Trophoblast cell (in vitro differentiated cells and primary cell): ENCODE data around the gene LYZL1.
A peak's percentile ranks its signal among the peaks of the same experiment; 100 is the strongest.

Experiments used
- DNase-seq, 2 donors: peaks; one replicate each; pipeline ENCODE4 v3.0.0-alpha.2; 2016
- H2AFZ ChIP-seq: 2 replicates; pipeline ENCODE4 v1.6.1; 2013; ENCODE audit warnings: low read length, moderate library complexity, mild to moderate bottlenecking; ENCODE audit not compliant: insufficient read depth, poor library complexity
- H2AK5ac ChIP-seq: 2 replicates; pipeline ENCODE4 v1.6.1; 2013; ENCODE audit warnings: mild to moderate bottlenecking, low read length
- H2BK120ac ChIP-seq: 2 replicates; pipeline ENCODE4 v1.6.1; 2013; ENCODE audit warnings: low read length, mild to moderate bottlenecking, moderate library complexity; ENCODE audit not compliant: insufficient read depth, poor library complexity
- H2BK12ac ChIP-seq: 2 replicates; pipeline ENCODE4 v1.6.1; 2013; ENCODE audit warnings: mild to moderate bottlenecking, low read length, moderate library complexity
- H2BK5ac ChIP-seq: 2 replicates; pipeline ENCODE4 v1.6.1; 2013; ENCODE audit warnings: low read length, low read depth, moderate library complexity, mild to moderate bottlenecking; ENCODE audit not compliant: poor library complexity
- H3K14ac ChIP-seq: 2 replicates; pipeline ENCODE4 v1.6.1; 2013; ENCODE audit warnings: mild to moderate bottlenecking, low read length
- H3K18ac ChIP-seq: 2 replicates; pipeline ENCODE4 v1.6.1; 2013; ENCODE audit warnings: mild to moderate bottlenecking, low read length
- H3K23ac ChIP-seq: 2 replicates; pipeline ENCODE4 v1.6.1; 2013; ENCODE audit warnings: low read length
- H3K27ac ChIP-seq: 2 replicates; pipeline ENCODE4 v1.5.1; 2013; ENCODE audit warnings: low read depth, mild to moderate bottlenecking, inconsistent platforms, low read length, moderate library complexity
- H3K27me3 ChIP-seq: 2 replicates; pipeline ENCODE4 v1.6.1; 2013; ENCODE audit warnings: inconsistent platforms, mild to moderate bottlenecking, low read length, moderate library complexity; ENCODE audit not compliant: insufficient read depth
- H3K36me3 ChIP-seq, 2 experiments: 1 replicate in 1 of 2; 2 replicates in 1 of 2; pipeline ENCODE4 v1.6.1; 2013; ENCODE audit warnings: low read length in 2 of 2, mild to moderate bottlenecking in 2 of 2, moderate library complexity in 1 of 2; ENCODE audit not compliant: insufficient read depth in 2 of 2, control insufficient read depth in 1 of 2
- H3K4ac ChIP-seq: 2 replicates; pipeline ENCODE4 v1.6.1; 2013; ENCODE audit warnings: low read depth, mild to moderate bottlenecking, low read length, moderate library complexity
- H3K4me1 ChIP-seq, 2 experiments: 1 replicate in 1 of 2; 2 replicates in 1 of 2; pipeline ENCODE4 v1.6.1; 2013; ENCODE audit warnings: low read length in 2 of 2, mild to moderate bottlenecking in 2 of 2, moderate library complexity in 1 of 2; ENCODE audit not compliant: insufficient read depth in 2 of 2, control insufficient read depth in 1 of 2
- H3K4me2 ChIP-seq: 2 replicates; pipeline ENCODE4 v1.6.1; 2013; ENCODE audit warnings: inconsistent platforms, mild to moderate bottlenecking, low read length, moderate library complexity
- H3K4me3 ChIP-seq: 2 replicates; pipeline ENCODE4 v1.5.1; 2013; ENCODE audit warnings: mild to moderate bottlenecking, low read depth, low read length, inconsistent platforms
- H3K79me1 ChIP-seq: one replicate; pipeline ENCODE4 v1.6.1; 2013; ENCODE audit warnings: low read length
- H3K79me2 ChIP-seq: 2 replicates; pipeline ENCODE4 v1.6.1; 2013; ENCODE audit warnings: low read length, mild to moderate bottlenecking; ENCODE audit not compliant: control insufficient read depth, insufficient read depth, poor library complexity
- H3K9ac ChIP-seq: 2 replicates; pipeline ENCODE4 v1.6.1; 2013; ENCODE audit warnings: mild to moderate bottlenecking, low read length
- H3K9me3 ChIP-seq: 2 replicates; pipeline ENCODE4 v1.6.1; 2013; ENCODE audit warnings: low read depth, mild to moderate bottlenecking, control low read depth, inconsistent platforms, low read length; ENCODE audit not compliant: insufficient read depth
- H4K12ac ChIP-seq: 2 replicates; pipeline ENCODE4 v1.6.1; 2013; ENCODE audit warnings: low read depth, mild to moderate bottlenecking, low read length, moderate library complexity
- H4K8ac ChIP-seq: 2 replicates; pipeline ENCODE4 v1.6.1; 2013; ENCODE audit warnings: low read depth, mild to moderate bottlenecking, low read length, moderate library complexity
- H4K91ac ChIP-seq: one replicate; pipeline ENCODE4 v1.6.1; 2013; ENCODE audit warnings: low read depth, mild to moderate bottlenecking, low read length, moderate library complexity
- WGBS: extraction: QIAGEN DNeasy Blood & Tissue Kit; methylation state at CpG from one replicate; pipeline ENCODE4 v1.1.7; 2013; ENCODE audit warnings: missing lambda C conversion rate; ENCODE audit not compliant: insufficient read length, insufficient coverage; ENCODE audit errors: extremely low coverage; 5-methylcytosine and 5-hydroxymethylcytosine counted together

The LYZL1 gene

DNA sequence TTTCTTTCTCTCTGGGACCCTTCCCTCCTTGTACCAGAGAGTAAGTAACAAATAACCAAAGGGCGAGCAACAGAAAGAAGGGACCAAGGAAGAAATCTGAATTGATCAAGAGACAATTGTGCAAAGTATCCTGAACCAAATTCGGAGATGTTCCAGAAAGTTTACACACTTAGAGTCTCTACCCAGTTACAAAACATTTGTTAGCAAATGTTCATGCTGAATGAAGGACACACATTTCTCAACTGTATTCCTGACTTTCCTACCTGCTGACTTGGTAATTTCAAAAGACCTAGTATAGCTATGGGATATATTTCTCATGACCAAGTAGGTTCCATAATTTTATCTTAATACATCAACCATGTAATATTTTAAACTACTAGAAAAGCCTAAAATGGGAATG is 37.4 kb downstream of the LYZL1 start:
- no peak overlapping the region for H3K4ac ChIP-seq
- H3K23ac ChIP-seq: no peak overlapping the region
- no peak overlapping the region for H3K27ac ChIP-seq
- H3K4me1 ChIP-seq: peaks cover 11 to 15% of the 10 kb centered on the region in 2 experiments
- no peak overlapping the region for H3K4me3 ChIP-seq
- no peaks in the 10 kb centered on the region for H3K9me3 ChIP-seq
- DNase-seq: no peak
- no peak overlapping the region for H3K14ac ChIP-seq
- H3K36me3 ChIP-seq: no peaks in the 10 kb centered on the region
- H3K18ac ChIP-seq: no peak overlapping the region
- H4K91ac ChIP-seq: no peak overlapping the region
- H2AK5ac ChIP-seq: no peak overlapping the region
- H3K27me3 ChIP-seq: no peaks in the 10 kb centered on the region
- WGBS: no CpG with 5 or more reads among the region's 2 CpGs
- no peak overlapping the region for H3K4me2 ChIP-seq
- H3K9ac ChIP-seq: no peak overlapping the region
- H2BK120ac ChIP-seq: no peak overlapping the region
- no peak overlapping the region for H2AFZ ChIP-seq
- no peak overlapping the region for H4K8ac ChIP-seq
- peaks cover 1% of the 10 kb centered on the region for H3K79me1 ChIP-seq
- H4K12ac ChIP-seq: no peak overlapping the region
- no peaks in the 10 kb centered on the region for H3K79me2 ChIP-seq
- no peak overlapping the region for H2BK5ac ChIP-seq
- no peak overlapping the region for H2BK12ac ChIP-seq

DNA sequence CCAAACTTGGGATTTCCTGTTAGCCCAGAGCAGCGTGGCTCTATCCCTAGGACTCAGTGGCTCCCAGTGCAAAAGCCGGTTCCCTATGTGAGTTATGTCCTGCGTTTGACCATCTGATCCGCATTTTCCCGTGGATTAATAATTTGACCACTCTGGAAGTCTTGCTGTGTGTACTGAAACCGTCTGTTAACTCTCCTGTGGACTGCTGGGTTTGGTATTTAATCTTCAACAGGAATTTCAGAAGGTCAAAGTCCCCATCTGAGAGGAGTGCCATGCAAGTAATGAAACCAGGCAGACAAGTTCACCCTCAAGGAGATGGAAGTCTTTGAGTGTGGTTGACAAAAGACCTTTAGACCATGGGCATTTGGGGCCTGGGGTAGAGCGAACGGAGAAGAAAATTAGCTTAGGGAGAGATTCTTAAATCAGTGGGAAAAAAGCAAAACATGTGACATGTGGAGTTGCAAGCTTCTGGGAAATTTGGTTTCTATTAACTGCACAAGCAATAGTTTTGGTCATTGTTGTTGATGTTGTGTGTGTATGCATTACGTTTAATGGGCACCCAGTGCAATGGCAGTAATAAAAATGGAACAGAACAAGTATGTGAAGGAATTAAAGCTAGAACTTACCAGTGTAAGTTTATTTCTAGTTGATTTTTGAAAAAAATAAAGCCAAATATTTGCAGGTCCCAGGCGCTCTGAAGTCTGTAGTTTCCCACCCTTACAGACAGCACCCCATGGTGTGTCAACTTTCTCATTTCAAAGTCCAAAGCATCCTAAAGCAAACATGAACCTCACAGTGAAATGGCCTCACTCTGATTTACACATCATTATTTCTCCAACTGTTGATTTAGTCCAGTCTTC is 38.2 kb downstream of the LYZL1 start:
- Histone ChIP-seq H3K79me1 (peaks cover 1% of the 10 kb centered on the region), H3K23ac (no peak overlapping the region), H3K79me2 (no peaks in the 10 kb centered on the region), H3K18ac (no peak overlapping the region), H2BK12ac (no peak overlapping the region), H4K8ac (no peak overlapping the region), H3K4me1 (peaks cover 15% of the 10 kb centered on the region in 2 experiments), H2BK5ac (no peak overlapping the region), H3K9ac (no peak overlapping the region), H3K4ac (no peak overlapping the region), H3K27ac (no peak overlapping the region), H3K9me3 (no peaks in the 10 kb centered on the region), H3K27me3 (no peaks in the 10 kb centered on the region), H2AFZ (no peak overlapping the region), H3K14ac (no peak overlapping the region), H2AK5ac (no peak overlapping the region), H2BK120ac (no peak overlapping the region), H4K91ac (no peak overlapping the region), H3K4me2 (no peak overlapping the region), H4K12ac (no peak overlapping the region), H3K4me3 (no peak overlapping the region), H3K36me3 (no peaks in the 10 kb centered on the region)
- no CpG with 5 or more reads among the region's 10 CpGs for WGBS
- no peak for DNase-seq

DNA sequence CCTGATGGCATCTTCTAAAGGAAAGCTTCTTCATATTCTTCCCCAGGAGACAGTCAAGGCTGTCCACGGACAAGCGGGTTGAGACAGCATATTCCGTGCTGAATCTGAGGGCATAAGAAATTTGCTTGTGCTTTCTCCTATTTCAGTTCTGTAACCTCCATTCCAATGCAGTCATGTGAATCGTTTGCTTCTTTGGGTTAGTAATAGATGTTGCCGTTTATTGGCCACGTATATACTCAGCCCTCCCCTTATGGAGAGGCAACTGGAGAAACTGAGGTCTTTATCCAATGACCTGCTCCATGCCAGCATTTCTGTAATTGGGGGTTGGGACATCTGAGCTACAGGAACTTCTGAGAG is 38.9 kb downstream of the LYZL1 start:
- Histone ChIP-seq H2AFZ (no peak overlapping the region), H3K9me3 (peaks cover 1% of the 10 kb centered on the region), H3K14ac (no peak overlapping the region), H2BK5ac (no peak overlapping the region), H3K27me3 (no peaks in the 10 kb centered on the region), H3K27ac (no peak overlapping the region), H3K4ac (no peak overlapping the region), H3K79me2 (no peaks in the 10 kb centered on the region), H3K18ac (no peak overlapping the region), H2BK120ac (no peak overlapping the region), H3K36me3 (no peaks in the 10 kb centered on the region), H3K9ac (no peak overlapping the region), H3K23ac (no peak overlapping the region), H3K4me2 (no peak overlapping the region), H2BK12ac (no peak overlapping the region), H4K12ac (no peak overlapping the region), H3K79me1 (peaks cover 1% of the 10 kb centered on the region), H3K4me3 (no peak overlapping the region), H2AK5ac (no peak overlapping the region), H4K91ac (no peak overlapping the region), H3K4me1 (peaks cover 15% of the 10 kb centered on the region in 2 experiments), H4K8ac (no peak overlapping the region)
- no CpG with 5 or more reads among the region's 6 CpGs for WGBS
- no peak for DNase-seq

DNA sequence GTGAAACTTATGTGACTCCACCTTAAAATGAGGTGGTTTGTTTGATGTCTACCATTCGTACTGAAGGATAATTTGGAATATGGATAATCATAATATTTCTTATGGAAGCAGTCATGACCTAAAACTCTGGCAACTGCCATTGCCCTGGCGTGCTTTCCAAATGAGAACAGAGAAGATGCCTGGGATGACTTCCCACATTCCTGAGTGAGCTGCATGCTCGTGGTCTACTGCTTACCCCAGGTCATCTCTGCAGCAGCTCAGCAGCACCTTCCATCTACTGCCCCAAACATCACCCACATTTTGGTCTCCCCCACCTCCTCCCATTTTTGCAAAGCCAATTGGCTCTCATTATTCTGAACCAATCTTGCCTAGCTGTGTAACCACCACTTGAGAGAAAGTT is 40.1 kb downstream of the LYZL1 start:
- Histone ChIP-seq H2BK120ac (no peak overlapping the region), H4K8ac (no peak overlapping the region), H3K4me2 (no peak overlapping the region), H3K14ac (no peak overlapping the region), H3K79me1 (peaks cover 1% of the 10 kb centered on the region), H4K91ac (no peak overlapping the region), H3K18ac (no peak overlapping the region), H2BK12ac (no peak overlapping the region), H3K4ac (no peak overlapping the region), H3K27ac (no peak overlapping the region), H2BK5ac (no peak overlapping the region), H3K4me1 (peaks cover 11 to 13% of the 10 kb centered on the region in 2 experiments), H4K12ac (no peak overlapping the region), H3K23ac (no peak overlapping the region), H3K36me3 (no peaks in the 10 kb centered on the region), H2AK5ac (no peak overlapping the region), H3K79me2 (no peaks in the 10 kb centered on the region), H2AFZ (no peak overlapping the region), H3K27me3 (no peaks in the 10 kb centered on the region), H3K9ac (no peak overlapping the region), H3K4me3 (no peak overlapping the region), H3K9me3 (peaks cover 1% of the 10 kb centered on the region)
- peak; percentile 42 to 70 for DNase-seq
- WGBS: no CpG with 5 or more reads among the region's 3 CpGs
